ENCODE data around the gene ABCF1. TPM values are rescaled to one million over a fixed set of nuclear protein-coding genes. Genes with fewer than 3 reads are reported as not detected.

ABCF1 gene
- total and polyA plus RNA-seq, 9 of the 15 experiments (the other 6 are each of a cell fraction or from before 2014, with no cell fraction given), result 41.6 to 193 (median 102) TPM

- TF ChIP-seq NR2C2 (CRISPR knock-in tag; IDR thresholded peaks at IDR 0.05) (peak; percentile 88), NR2C2 (tag; IDR thresholded peaks at IDR 0.05) (peak; percentile 95), BCL6 (CRISPR knock-in tag; IDR thresholded peaks at IDR 0.05) (no peak), PCBP1 (IDR thresholded peaks at IDR 0.05; ENCODE audit: low read depth, low read length, poor library complexity, severe bottlenecking) (no peak), RNF219 (CRISPR knock-in tag; IDR thresholded peaks at IDR 0.05) (0 out of 2 replicates have a peak, but pooled peaks have one; percentile 45), ZBTB49 (CRISPR knock-in tag; IDR thresholded peaks at IDR 0.05; ENCODE audit: borderline replicate concordance) (no peak), HDAC1 (IDR thresholded peaks at IDR 0.05) (peak in 1 of 2 experiments; percentile 31; a peak in 1 of 4 replicates), ZNF263 (CRISPR knock-in tag; IDR thresholded peaks at IDR 0.05; ENCODE audit: borderline replicate concordance) (no peak), SP2 (IDR thresholded peaks at IDR 0.05; ENCODE audit: extremely low read depth, low read depth, low read length, poor library complexity, severe bottlenecking) (no peak), AFF1 (IDR thresholded peaks at IDR 0.05; ENCODE audit: low read depth in 1 of 2, partially characterized antibody in 2 of 2) (no peak), HMG20B (CRISPR knock-in tag; IDR thresholded peaks at IDR 0.05) (no peak), NR2F6 (CRISPR knock-in tag; IDR thresholded peaks at IDR 0.05) (no peak), SRSF1 (IDR thresholded peaks at IDR 0.05; ENCODE audit: low read depth, low read length) (0 out of 2 replicates have a peak, but pooled peaks have one; percentile 31), NR2C1 (IDR thresholded peaks at IDR 0.05) (peak; percentile 94), NR2C1 (tag; IDR thresholded peaks at IDR 0.05) (peak; percentile 96), L3MBTL2 (IDR thresholded peaks at IDR 0.05) (no peak), ZNF212 (CRISPR knock-in tag; IDR thresholded peaks at IDR 0.05) (0 out of 2 replicates have a peak, but pooled peaks have one; percentile 46)
Observed at GRCh38 chr6:30626484-30627366, 55.5 kb downstream of the ABCF1 start, which contains the start of gene ATAT1 (continued).

Measured in K562 (cell line).